Activated CD4-positive, alpha-beta T cell treated with anti-CD3 and anti-CD28 coated beads, Interleukin-2, amount 10 ng/mL, durations not matched to agents 24 days and 14 days (primary cell): ENCODE results near the gene SORCS3. TPM values are rescaled to one million over a fixed set of nuclear protein-coding genes. Genes with fewer than 3 reads are reported as not detected.
A peak's percentile ranks its signal among the peaks of the same experiment; 100 is the strongest.

Experiments
- DNase-seq: peaks from one replicate; pipeline ENCODE4 v3.0.0; 2022
- H3K27ac Mint-ChIP-seq: one replicate; pipeline ENCODE4 v1.8.0; 2022; ENCODE audit warnings: mild to moderate bottlenecking, mixed read lengths
- H3K27me3 Mint-ChIP-seq: one replicate; pipeline ENCODE4 v1.8.0; 2022; ENCODE audit warnings: mixed read lengths
- H3K36me3 Mint-ChIP-seq: one replicate; pipeline ENCODE4 v1.8.0; 2022; ENCODE audit warnings: low read depth, mild to moderate bottlenecking, mixed read lengths
- H3K4me1 Mint-ChIP-seq: one replicate; pipeline ENCODE4 v1.8.0; 2021; ENCODE audit warnings: mixed read lengths
- H3K4me3 Mint-ChIP-seq: one replicate; pipeline ENCODE4 v1.8.0; 2022; ENCODE audit warnings: mild to moderate bottlenecking, moderate library complexity, mixed read lengths
- H3K9me3 Mint-ChIP-seq: one replicate; pipeline ENCODE4 v1.8.0; 2021; ENCODE audit warnings: mixed read lengths
- intact Hi-C: fragments of 100-400 bp; cut with micrococcal nuclease; formaldehyde crosslinking; loops from one replicate; pipeline ENCODE4 v1.15.1; 2023
- total RNA-seq: library from RNA; stranded (reverse); gene quantifications from 2 replicates; pipeline ENCODE4 v1.2.3, GENCODE V29; 2022

The SORCS3 gene
- total RNA-seq, 1 donor from 2014 or later, result not detected

- Mint-ChIP-seq H3K9me3 (no peaks in the 10 kb centered on the region), H3K27me3 (no peaks in the 10 kb centered on the region), H3K4me3 (no peak overlapping the region), H3K27ac (no peak overlapping the region), H3K36me3 (no peaks in the 10 kb centered on the region), H3K4me1 (no peaks in the 10 kb centered on the region)
- intact Hi-C loops, result loop anchor here (2.0 kb wide), 1 partner anchor 343 kb away; no protein-coding TSS in a partner anchor
- DNase-seq, result no peak
Measured at GRCh38 chr10:104924101-104924795, 283.2 kb downstream of the SORCS3 start.

GRCh38 chr10:104925232-104925851 lies 284.3 kb downstream of the SORCS3 start:
- intact Hi-C loops, result loop anchor here (2.0 kb wide), 1 partner anchor 345 kb away; no protein-coding TSS in a partner anchor
- Mint-ChIP-seq H3K4me3 (no peak overlapping the region), H3K4me1 (no peaks in the 10 kb centered on the region), H3K36me3 (no peaks in the 10 kb centered on the region), H3K27ac (no peak overlapping the region), H3K27me3 (no peaks in the 10 kb centered on the region), H3K9me3 (no peaks in the 10 kb centered on the region)
- peak; percentile 71 for DNase-seq

- no peaks in the 10 kb centered on the region for H3K36me3 Mint-ChIP-seq
- no peaks in the 10 kb centered on the region for H3K4me1 Mint-ChIP-seq
- no peak overlapping the region for H3K4me3 Mint-ChIP-seq
- DNase-seq, result no peak
- intact Hi-C loops, result no loop called here
- H3K9me3 Mint-ChIP-seq, result no peaks in the 10 kb centered on the region
- no peaks in the 10 kb centered on the region for H3K27me3 Mint-ChIP-seq
- no peak overlapping the region for H3K27ac Mint-ChIP-seq
Measured at GRCh38 chr10:104928734-104929133, 287.6 kb downstream of the SORCS3 start.

- Mint-ChIP-seq H3K27ac (no peak overlapping the region), H3K9me3 (no peaks in the 10 kb centered on the region), H3K36me3 (no peaks in the 10 kb centered on the region), H3K4me3 (no peak overlapping the region), H3K4me1 (no peaks in the 10 kb centered on the region), H3K27me3 (no peaks in the 10 kb centered on the region)
- DNase-seq, result no peak
- intact Hi-C loops, result no loop called here
Measured at GRCh38 chr10:104931612-104932134, 290.6 kb downstream of the SORCS3 start.

- Mint-ChIP-seq H3K36me3 (no peaks in the 10 kb centered on the region), H3K27ac (no peak overlapping the region), H3K4me1 (no peaks in the 10 kb centered on the region), H3K4me3 (no peak overlapping the region), H3K9me3 (no peaks in the 10 kb centered on the region), H3K27me3 (no peaks in the 10 kb centered on the region)
- intact Hi-C loops, result no loop called here
- no peak for DNase-seq
Measured at GRCh38 chr10:104935656-104936055, 294.6 kb downstream of the SORCS3 start.

GRCh38 chr10:104937567-104937966 lies 296.5 kb downstream of the SORCS3 start:
- no peak overlapping the region for H3K4me3 Mint-ChIP-seq
- DNase-seq, result no peak
- intact Hi-C loops, result no loop called here

GRCh38 chr10:104938031-104938430 lies 296.9 kb downstream of the SORCS3 start:
- H3K27me3 Mint-ChIP-seq, result no peaks in the 10 kb centered on the region
- H3K27ac Mint-ChIP-seq, result no peak overlapping the region
- no peak for DNase-seq
- no peaks in the 10 kb centered on the region for H3K9me3 Mint-ChIP-seq
- no peaks in the 10 kb centered on the region for H3K36me3 Mint-ChIP-seq
- H3K4me3 Mint-ChIP-seq, result no peak overlapping the region
- H3K4me1 Mint-ChIP-seq, result no peaks in the 10 kb centered on the region
- intact Hi-C loops, result no loop called here

More at GRCh38 chr10:104937567-104937966, 296.5 kb downstream of the SORCS3 start:
- H3K27me3 Mint-ChIP-seq, result no peaks in the 10 kb centered on the region
- H3K9me3 Mint-ChIP-seq, result no peaks in the 10 kb centered on the region
- no peaks in the 10 kb centered on the region for H3K4me1 Mint-ChIP-seq
- no peak overlapping the region for H3K27ac Mint-ChIP-seq
- H3K36me3 Mint-ChIP-seq, result no peaks in the 10 kb centered on the region

GRCh38 chr10:104941662-104942061 lies 300.6 kb downstream of the SORCS3 start:
- DNase-seq, result no peak
- intact Hi-C loops, result no loop called here
- H3K27me3 Mint-ChIP-seq, result no peaks in the 10 kb centered on the region
- H3K4me1 Mint-ChIP-seq, result no peaks in the 10 kb centered on the region
- H3K4me3 Mint-ChIP-seq, result no peak overlapping the region
- no peak overlapping the region for H3K27ac Mint-ChIP-seq
- H3K9me3 Mint-ChIP-seq, result no peaks in the 10 kb centered on the region
- H3K36me3 Mint-ChIP-seq, result no peaks in the 10 kb centered on the region

- H3K9me3 Mint-ChIP-seq, result no peaks in the 10 kb centered on the region
- no peak overlapping the region for H3K4me3 Mint-ChIP-seq
- no peak overlapping the region for H3K27ac Mint-ChIP-seq
- intact Hi-C loops, result no loop called here
- no peaks in the 10 kb centered on the region for H3K4me1 Mint-ChIP-seq
- no peaks in the 10 kb centered on the region for H3K27me3 Mint-ChIP-seq
- no peaks in the 10 kb centered on the region for H3K36me3 Mint-ChIP-seq
- no peak for DNase-seq
Measured at GRCh38 chr10:104947314-104947713, 306.2 kb downstream of the SORCS3 start.

- intact Hi-C loops, result no loop called here
- H3K36me3 Mint-ChIP-seq, result no peaks in the 10 kb centered on the region
- no peak overlapping the region for H3K4me3 Mint-ChIP-seq
- H3K27ac Mint-ChIP-seq, result no peak overlapping the region
- no peaks in the 10 kb centered on the region for H3K27me3 Mint-ChIP-seq
- DNase-seq, result no peak
- peaks cover 3% of the 10 kb centered on the region for H3K9me3 Mint-ChIP-seq
- H3K4me1 Mint-ChIP-seq, result no peaks in the 10 kb centered on the region
Measured at GRCh38 chr10:104957178-104957841, 316.2 kb downstream of the SORCS3 start.

GRCh38 chr10:104966563-104967297 lies 325.6 kb downstream of the SORCS3 start:
- Mint-ChIP-seq H3K4me1 (no peaks in the 10 kb centered on the region), H3K9me3 (peaks cover 11% of the 10 kb centered on the region), H3K4me3 (no peak overlapping the region), H3K36me3 (no peaks in the 10 kb centered on the region), H3K27ac (no peak overlapping the region), H3K27me3 (no peaks in the 10 kb centered on the region)
- no peak for DNase-seq
- intact Hi-C loops, result no loop called here

- no peaks in the 10 kb centered on the region for H3K36me3 Mint-ChIP-seq
- no peak overlapping the region for H3K4me3 Mint-ChIP-seq
- H3K4me1 Mint-ChIP-seq, result no peaks in the 10 kb centered on the region
- H3K9me3 Mint-ChIP-seq, result no peaks in the 10 kb centered on the region
- H3K27ac Mint-ChIP-seq, result no peak overlapping the region
- intact Hi-C loops, result no loop called here
- DNase-seq, result no peak
- no peaks in the 10 kb centered on the region for H3K27me3 Mint-ChIP-seq
Measured at GRCh38 chr10:104980368-104980767, 339.3 kb downstream of the SORCS3 start.

GRCh38 chr10:104981995-104982394 lies 340.9 kb downstream of the SORCS3 start:
- H3K9me3 Mint-ChIP-seq, result no peaks in the 10 kb centered on the region
- H3K4me1 Mint-ChIP-seq, result no peaks in the 10 kb centered on the region
- H3K27me3 Mint-ChIP-seq, result no peaks in the 10 kb centered on the region
- no peak for DNase-seq
- H3K36me3 Mint-ChIP-seq, result no peaks in the 10 kb centered on the region
- intact Hi-C loops, result no loop called here
- no peak overlapping the region for H3K27ac Mint-ChIP-seq
- H3K4me3 Mint-ChIP-seq, result no peak overlapping the region
